HG03439 (cell line): ENCODE results near the gene CRY2.

Experiments
- ATAC-seq: cut with Tn5 transposase; IDR thresholded peaks from one replicate; pipeline ENCODE4 v1.9.1; 2021; ENCODE audit warnings: mild to moderate bottlenecking, moderate library complexity; ENCODE audit not compliant: unreplicated experiment

The CRY2 gene

DNA sequence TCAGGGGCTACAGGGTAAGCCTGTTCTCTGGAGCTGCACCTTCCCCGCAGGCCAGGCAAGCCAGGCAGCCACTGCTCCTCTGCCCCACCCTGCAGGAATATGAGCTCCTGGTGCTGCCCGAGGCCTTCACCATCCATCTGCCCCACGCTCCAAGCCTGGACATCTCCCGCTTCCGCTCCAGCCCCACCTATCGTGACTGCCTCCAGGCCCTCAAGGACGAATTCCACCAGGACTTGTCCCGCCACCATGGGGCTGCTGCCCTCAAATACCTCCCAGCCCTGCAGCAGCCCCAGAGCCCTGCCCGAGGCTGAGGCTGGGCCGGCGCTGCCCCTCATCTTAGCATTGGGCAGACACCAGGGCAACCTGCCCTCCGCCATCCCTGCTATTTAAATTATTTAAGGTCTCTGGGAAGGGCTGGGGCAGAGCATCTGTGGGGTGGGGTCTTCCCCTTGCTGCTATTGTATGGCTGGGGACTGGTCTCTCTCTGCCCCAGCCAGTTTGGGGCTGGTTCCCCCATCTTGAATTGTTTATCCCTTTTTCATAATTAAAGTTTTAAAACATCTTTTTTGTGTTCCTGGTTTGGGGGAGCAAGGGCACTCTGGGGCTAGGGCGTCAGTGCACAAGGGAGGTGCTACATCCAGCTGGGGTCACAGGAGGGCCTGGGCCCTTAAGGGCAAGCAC, 81.4 kb downstream of the CRY2 start:
- no peak for ATAC-seq

DNA sequence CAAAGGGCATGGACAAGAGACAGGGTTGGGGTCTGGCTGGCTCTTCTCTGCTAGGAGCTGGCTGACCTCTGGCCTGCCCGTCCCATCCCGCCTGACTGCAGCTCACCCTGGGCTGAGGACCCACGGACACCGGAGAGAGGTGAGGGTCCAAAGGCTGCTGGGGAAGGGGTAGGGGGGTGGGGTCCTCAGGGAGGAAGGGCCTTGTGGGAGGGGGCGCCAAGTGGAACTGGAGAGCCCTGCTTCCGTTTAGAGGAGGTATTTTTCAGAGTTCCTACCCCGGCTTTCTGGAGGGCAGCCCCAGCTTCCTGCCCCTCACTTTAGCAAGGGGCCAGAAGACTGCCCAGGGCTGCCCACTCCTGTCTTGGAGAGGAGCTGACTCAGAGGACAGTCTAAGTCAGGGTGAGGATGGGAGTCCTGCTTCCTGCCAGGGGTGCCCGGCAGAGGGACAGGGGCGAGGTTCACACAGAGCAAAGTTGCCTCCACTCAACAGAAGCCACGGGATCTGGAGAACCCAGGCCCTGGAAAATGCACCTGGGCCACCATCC, 82.3 kb downstream of the CRY2 start:
- ATAC-seq: peak; percentile 4

DNA sequence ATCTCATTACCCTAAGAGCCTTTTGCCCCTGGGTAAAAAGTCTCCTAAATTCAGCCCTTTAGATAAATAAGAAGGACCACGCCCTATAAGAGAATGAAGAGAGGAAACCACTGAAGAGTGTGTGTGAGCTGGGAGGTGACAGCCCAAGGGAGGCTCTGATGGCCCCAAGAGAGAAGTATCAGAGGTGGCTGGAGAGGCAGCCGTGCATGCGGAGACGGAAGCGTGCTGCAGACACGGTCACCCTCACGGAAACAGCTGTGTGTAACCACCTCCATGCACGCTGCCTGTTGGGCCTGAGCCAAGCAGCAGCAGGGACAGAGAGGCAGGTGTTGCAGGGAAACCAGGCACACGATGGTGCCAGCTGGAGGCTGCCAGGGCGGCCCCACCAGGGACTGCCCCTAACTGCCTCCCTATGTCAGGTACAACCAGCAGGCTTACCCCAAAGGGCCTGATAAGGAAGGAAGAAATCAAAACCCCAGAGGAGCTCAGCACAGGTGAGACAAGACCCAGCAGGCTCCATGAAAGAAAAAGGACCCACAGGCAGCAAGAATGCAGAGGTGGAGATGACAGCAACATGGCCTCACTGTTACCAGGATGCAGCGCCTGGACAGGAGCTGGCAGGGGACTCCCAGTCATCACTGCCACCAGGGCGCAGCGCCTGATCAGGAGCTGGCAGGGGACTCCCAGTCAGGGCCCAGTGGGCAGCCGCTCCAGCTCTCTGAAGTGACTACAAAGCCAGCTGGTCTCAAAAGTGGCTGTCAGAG, 82.9 kb downstream of the CRY2 start:
- ATAC-seq: peak; percentile 90

DNA sequence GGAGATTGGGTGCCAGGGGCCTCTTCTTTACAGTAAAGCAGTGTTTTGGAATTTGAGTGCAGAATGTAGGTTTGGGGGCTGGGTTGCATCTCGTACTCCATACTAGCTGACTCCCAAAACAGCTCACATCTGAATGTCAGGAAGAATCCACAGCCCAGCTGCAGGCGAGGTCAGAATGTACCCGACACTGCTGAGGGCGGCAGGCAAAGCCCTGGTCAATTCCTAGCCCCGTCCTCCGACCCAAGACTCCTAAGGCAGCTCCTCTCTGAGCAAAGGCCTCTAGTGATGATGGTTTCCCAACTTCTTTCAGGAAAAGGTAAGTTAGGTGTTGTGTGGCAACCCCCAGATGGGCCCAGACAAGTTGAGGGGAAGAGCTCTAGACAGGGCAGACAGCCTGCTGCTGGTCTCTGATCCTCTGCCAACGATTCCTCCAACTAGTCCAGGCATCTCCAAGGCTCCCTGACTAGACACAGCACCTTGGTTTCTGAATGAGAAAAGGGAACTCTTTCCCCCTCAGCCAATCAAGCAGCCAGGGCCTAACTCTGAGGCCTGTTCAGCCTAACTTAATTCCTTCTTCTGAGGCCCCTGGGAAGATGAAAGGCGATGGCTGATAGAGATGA, 83.8 kb downstream of the CRY2 start:
- no peak for ATAC-seq

DNA sequence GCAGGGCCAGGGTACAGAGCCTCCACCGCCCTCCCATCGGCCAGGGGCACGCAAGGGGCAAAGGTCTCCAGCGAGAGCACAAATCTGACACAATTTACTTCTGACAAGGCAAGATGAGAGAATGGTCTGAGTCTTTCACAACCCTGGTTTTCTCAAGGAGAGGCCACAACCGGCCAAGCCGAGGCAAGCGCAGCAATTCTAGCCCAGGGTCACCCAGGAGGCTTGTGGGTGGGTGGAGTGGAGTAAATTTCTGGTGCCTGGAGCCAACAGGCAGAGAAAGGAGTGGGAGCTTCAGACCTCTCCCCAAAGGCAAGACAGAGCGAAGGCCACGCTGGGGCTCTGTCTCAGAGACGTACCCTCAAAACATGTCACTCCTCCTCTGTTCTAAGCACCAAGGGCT, 84.5 kb downstream of the CRY2 start:
- ATAC-seq: no peak

DNA sequence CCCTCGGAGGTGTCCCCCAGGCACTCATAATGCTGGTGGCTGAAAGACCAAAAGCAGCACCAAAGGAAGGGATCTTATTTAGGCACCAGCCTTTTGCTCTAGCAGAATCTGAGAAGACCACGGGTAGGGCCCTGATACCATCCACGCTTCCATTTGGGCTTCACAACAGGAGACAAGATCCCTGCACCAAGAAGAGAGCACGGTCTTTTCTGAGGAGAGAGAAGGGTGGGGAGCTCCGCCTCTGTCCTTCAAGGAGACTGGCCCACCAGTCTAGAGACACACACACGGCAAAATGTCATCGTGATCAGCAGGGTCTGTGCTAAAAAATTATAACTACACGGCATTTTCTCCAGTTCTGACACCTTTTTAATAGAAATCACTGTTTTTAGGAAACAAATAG, 84.9 kb downstream of the CRY2 start:
- ATAC-seq: no peak
